Measurements from ENCODE around the gene GSDME.

The GSDME gene

DNA sequence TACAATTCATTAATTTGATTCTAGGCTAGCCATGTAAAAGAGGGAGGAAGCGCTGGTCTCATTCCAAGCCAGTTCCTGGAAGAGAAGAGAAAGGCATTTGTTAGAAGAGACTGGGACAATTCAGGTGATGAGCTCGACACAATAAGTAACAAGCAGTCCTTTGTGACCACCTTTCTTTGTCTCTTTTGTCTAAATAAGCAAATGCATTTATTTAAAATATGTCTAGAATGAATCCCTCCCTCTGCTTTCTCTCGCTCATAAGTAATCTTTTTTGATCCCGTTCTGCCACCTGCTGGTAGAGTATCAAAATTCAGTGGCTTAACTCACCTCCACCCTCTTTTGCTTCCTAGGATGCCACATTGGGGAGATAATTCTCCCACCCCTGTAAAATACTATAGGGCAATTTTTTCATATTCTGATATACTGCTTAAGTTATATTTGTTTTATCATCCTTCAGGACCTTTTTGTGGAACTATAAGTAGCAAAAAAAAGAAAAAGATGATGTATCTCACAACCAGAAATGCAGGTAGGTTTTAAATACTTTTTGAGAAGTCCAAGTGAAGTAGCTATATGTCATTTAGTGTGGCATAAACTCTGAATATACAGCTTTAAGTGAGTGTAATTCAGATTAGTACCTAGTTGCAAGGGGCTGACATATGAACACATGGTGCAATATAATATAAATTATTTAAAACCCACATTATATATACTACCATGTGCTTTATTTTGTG is 91.5 kb downstream of the GSDME start:
- H3K27ac ChIP-seq = no peak overlapping the region
- no peak for DNase-seq (ENCODE audit: low read depth, low spot score)

DNA sequence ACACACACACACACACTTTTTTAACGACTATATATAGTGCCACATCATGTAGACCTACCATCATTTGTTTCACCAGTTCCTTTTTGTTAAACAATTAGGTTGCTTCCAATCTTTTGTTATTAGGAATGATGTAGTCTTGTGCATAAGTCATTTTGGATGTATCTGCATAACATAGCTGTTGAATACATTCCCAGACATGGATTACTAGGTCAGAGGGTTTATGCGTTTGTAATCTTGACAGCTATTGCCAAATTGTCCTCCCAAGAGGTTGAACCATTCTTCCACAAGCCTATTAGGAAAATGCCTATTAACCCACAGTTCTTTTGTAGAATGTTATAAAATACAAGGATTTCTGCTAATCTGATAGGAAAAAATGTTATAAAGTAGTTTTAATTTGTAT is 96.7 kb downstream of the GSDME start:
- no peak for DNase-seq (ENCODE audit: low read depth, low spot score)
- H3K27ac ChIP-seq = no peak overlapping the region

DNA sequence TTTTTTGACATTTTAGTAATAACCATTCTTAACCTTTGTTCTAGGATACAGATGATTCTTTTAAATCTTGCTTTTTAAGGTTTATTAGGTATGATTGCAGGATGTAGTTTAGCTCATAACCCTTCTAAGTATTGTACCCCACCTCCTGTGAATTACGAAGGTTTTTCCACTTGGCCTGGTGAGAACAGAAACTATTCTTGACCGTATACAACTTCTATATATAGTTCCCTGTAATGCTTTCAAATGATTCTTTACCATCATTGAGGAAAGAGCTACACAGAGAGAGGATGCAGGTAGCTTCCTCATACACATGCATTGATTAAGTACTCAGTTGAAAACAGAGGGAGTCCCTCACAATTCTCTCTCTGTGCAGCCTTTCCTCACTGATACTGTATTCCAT is 97.8 kb downstream of the GSDME start:
- H3K27ac ChIP-seq = no peak overlapping the region
- no peak for DNase-seq (ENCODE audit: low read depth, low spot score)

DNA sequence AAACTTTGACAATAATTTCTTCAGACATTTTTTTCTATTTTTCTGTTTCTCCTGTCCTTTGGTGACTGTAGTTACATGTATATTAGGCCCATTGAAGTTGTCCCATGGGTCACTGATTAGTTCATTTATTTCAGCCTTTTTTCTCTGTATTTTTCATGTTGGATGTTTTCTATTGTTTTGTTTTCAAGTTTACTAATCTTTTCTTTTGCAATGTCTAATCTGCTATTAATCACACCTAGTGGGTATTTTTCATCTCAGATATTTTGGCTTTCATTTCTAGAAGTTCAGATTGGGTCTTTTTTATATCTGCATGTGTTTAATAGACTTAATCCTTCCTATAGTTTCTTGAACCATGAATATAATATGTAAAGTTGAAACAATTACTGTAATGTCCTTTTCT is 99.3 kb downstream of the GSDME start:
- no peak overlapping the region for H3K27ac ChIP-seq
- DNase-seq (ENCODE audit: low read depth, low spot score) = no peak

DNA sequence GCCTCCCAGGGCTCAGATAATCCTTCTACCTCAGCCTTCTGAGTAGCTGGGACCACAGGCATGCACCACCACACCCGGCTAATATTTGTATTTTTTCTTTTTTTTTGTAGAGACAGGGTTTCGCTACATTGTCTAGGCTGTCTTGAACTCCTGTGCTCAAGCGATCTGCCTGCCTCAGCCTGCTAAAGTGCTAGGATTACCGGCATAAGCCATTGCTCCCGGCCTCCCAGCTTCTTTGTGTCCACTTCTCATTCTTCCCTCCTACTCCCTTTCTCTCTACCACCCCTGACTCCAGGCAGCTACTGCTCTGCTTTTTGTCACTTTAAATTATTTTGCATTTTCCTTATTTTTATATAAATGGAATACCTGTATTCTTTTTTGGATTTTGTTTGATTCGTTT is 100.7 kb downstream of the GSDME start:
- no peak overlapping the region for H3K27ac ChIP-seq
- no peak for DNase-seq (ENCODE audit: low read depth, low spot score)

DNA sequence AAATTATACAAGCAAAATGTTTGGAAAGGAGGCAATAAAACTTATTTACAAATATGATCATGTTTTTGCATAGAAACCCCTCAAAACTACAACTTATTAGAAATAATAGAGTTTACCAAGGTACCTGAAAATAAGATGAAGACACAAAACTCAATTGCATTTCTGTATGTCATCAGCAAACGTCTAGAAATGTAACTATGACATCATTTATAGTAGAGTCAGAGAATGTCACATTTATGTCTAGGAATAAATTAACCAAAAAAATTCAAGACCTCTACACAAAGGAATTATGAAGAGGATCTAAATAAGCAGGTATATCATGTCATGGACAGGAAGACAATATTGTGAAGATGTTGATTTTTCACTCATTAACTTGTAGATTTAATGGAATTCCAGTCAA is 103.0 kb downstream of the GSDME start:
- H3K27ac ChIP-seq = no peak overlapping the region
- no peak for DNase-seq (ENCODE audit: low read depth, low spot score)

DNA sequence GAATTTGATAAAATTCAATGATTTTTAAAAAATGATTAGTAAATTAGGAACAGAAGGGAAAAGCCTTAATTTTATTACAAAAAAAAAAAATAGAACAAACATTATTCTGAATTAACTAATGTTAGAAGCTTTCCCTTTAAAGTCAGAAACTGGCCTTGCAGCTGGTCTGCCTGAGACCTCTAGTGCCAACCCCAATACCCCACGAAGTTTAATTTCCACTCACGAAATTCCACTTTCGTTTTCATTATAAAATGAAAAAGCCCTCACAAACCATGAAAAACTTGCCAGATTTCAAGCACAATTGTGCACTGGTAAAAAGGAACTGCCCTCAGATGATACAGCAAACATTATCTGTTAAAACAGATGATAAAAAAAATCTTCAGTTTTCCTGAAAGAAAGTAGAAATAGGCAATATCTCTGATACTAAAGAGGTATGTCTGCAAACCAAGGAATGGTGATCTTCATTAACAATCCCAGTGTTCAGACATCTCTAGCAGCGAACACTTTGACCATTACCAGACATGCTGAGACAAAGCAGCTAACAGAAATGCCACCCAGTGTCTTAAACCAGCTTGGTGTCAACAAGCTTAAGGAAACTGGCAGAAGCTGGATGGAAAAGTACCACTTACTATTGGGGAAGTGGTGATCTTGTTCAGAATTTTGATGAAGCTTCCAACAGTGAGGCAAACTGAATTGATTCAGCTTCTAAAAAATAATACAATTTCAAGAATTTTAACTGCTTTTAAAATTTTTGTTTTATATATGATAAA is 103.8 kb downstream of the GSDME start:
- H3K27ac ChIP-seq = no peak overlapping the region
- DNase-seq (ENCODE audit: low read depth, low spot score) = no peak

DNA sequence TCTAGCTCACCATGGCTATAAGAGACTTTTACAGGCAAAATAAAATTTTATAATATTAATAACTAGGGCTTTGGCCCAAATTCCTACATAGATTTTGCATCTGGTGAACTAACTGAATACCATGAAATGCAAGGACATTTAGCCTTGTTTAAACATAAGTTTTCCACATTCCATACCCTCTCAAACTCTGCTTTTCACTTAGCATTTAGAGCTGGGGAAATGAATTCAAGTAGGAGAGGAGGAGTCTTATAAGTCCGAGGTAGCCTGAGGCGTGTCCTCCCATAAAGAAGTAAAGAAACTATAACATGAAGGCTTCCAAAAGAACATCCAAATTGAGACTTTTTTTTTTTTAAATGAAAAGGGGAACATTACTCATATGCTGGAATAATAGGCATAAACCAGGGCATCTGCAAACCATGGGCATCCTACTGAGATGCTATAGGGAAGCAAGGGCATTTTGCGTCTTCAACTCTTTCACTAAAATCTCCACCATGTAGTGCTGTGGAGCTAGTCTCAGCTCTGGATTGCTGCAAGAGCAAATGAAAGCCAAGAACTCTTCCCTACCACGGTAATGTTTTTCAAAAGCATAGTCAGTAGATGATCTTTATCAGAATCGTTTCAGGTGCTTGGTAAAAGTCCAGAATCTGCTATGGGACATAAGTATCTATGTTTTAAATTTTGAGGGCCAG is 104.9 kb downstream of the GSDME start:
- no peak overlapping the region for H3K27ac ChIP-seq
- no peak for DNase-seq (ENCODE audit: low read depth, low spot score)
